GM12874 (cell line): ENCODE results near the gene CYB561D2.

Source experiments
- CTCF ChIP-seq: IDR thresholded peaks from 2 replicates; pipeline ENCODE4 v1.5.1; 2011; ENCODE audit warnings: low read depth, mild to moderate bottlenecking, control low read depth, low read length, moderate library complexity; ENCODE audit not compliant: insufficient read depth

Gene CYB561D2

GRCh38 chr3:50369012-50369670 is 18.5 kb downstream of the CYB561D2 start:
- no peak for TF ChIP-seq CTCF

GRCh38 chr3:50370594-50370993 is 19.9 kb downstream of the CYB561D2 start:
- no peak for TF ChIP-seq CTCF

GRCh38 chr3:50371133-50371685 is 20.5 kb downstream of the CYB561D2 start:
- TF ChIP-seq CTCF = no peak

- TF ChIP-seq CTCF = no peak
Observed at GRCh38 chr3:50372349-50372748, 21.7 kb downstream of the CYB561D2 start.

- TF ChIP-seq CTCF = no peak
Observed at GRCh38 chr3:50373146-50374051, 22.7 kb downstream of the CYB561D2 start.

- TF ChIP-seq CTCF = no peak
Observed at GRCh38 chr3:50374363-50375257, 23.9 kb downstream of the CYB561D2 start.
